GM12873 (cell line): ENCODE measurements around the gene RBMS3.

ENCODE experiments used
- TF ChIP-seq, protein P1 (sequence below): IDR thresholded peaks from 2 replicates; pipeline ENCODE4 v1.5.1; 2012; ENCODE audit warnings: low read depth, mild to moderate bottlenecking, moderate library complexity, low read length, control low read depth; ENCODE audit not compliant: insufficient read depth; ENCODE audit errors: missing control alignments

The RBMS3 gene

GRCh38 chr3:29277249-29277648, 3.6 kb upstream of the RBMS3 start:
- TF ChIP-seq, protein P1, sequence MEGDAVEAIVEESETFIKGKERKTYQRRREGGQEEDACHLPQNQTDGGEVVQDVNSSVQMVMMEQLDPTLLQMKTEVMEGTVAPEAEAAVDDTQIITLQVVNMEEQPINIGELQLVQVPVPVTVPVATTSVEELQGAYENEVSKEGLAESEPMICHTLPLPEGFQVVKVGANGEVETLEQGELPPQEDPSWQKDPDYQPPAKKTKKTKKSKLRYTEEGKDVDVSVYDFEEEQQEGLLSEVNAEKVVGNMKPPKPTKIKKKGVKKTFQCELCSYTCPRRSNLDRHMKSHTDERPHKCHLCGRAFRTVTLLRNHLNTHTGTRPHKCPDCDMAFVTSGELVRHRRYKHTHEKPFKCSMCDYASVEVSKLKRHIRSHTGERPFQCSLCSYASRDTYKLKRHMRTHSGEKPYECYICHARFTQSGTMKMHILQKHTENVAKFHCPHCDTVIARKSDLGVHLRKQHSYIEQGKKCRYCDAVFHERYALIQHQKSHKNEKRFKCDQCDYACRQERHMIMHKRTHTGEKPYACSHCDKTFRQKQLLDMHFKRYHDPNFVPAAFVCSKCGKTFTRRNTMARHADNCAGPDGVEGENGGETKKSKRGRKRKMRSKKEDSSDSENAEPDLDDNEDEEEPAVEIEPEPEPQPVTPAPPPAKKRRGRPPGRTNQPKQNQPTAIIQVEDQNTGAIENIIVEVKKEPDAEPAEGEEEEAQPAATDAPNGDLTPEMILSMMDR, result no peak

GRCh38 chr3:29279286-29279685, 1.6 kb upstream of the RBMS3 start:
- TF ChIP-seq, protein P1, result no peak

DNA sequence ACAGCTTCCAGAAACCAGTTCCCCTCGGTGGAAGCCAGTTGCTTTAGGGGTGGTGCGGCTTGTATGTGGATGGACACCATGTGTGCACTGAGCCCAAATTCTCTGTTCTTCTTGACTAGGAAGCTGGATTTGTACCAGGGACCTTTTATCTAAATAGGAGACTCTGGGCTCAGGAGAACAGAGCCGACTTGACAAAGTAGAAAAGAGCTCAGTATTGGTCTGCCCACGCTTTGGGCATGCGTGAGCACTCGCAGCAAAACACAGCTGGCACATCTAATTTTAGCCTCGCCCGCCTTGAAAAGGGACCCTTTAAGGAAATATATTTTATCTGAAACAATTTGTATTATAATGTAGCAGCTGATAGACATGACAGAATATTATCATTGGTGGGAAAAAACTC, 1.1 kb upstream of the RBMS3 start:
- TF ChIP-seq, protein P1, result no peak

DNA sequence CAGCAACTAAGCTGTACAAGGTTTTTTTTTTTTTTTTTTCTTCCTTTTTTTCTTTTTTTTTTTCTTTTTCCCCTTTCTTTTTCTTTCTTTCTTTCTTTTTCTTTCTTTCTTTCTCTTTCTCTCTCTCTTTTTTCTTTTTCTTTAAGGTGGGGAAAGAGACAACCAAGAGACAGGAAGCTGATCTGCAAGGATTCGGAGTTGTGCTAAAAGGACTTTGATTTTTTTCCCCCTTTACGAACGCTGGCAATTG, 148 bp downstream of the RBMS3 start:
- TF ChIP-seq, protein P1, result no peak

DNA sequence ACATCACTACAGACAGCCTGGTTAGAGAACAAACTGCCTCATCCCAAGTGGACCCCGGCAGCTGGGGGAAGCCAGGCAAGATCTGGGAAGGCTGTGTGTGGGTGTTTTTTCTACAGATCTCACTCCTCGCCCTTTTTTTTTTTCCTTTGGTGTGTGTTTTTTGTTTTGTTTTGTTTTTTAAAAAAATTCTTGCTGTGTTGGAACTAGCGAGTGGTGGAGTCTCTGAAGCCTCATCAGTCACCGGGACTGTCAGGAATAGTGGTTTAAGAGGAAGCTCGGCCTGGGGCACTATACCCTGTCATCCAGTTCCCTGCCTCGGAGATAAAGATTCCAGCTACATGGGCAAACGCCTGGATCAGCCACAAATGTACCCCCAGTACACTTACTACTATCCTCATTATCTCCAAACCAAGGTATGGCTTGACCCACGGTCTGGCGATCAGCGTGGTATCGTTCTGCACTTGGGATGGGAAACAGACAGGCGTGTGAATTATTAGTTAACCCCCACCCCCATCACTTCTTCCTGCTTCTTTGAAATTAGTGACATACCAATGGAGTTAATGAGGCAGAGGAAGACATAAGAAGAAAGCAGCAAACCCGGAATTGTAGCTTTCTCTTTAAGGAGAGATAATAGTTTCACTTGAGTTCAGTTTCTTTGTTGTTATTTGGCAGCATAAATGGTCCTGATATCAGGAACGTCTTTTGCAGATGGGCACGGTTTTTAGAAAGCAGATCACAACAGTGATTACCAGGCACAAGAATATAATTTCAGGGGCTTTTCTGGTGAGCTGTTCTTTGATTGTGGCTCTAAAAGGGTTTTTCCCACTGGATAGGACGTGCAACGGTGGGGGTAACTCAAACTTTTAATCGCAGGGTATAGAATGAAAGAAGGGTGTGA, 722 bp downstream of the RBMS3 start:
- TF ChIP-seq, protein P1, result no peak

DNA sequence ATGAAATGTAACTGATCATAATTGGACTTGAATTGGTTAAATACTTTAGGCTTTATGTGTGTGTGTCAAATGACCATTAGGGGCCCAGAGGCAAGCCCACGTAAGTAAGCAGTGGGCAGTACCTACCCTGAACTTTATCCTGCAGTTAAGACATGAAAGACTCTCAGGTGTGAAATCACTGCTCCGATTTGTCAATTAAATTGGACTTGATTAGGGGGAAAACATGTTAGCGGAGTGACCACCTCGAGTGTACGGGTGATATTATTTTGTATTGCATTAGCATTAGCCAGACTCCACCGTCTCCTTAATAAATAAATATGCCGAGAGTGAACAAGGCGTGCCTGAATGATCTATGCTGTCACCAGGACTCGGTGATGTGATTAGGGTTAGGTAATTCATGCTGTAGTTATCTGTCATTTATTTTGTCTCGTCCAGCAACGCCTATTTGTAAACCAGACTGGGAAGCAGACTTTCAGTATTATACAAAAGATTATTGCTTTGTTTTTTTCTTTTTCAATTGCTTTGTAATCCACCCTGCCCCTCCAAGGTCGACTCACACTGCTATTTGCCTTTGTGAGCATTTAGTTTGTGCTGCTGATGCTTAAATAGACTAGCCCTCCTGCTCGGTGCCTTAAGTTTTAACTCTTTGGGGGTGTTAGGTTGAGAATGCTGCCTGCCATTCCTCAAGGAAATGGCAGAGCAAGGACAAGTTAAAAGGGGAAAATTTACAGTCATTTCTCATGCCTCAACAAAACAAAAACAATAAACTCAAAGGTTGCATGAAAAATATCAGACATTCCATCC, 1.8 kb downstream of the RBMS3 start:
- TF ChIP-seq, protein P1, result no peak

DNA sequence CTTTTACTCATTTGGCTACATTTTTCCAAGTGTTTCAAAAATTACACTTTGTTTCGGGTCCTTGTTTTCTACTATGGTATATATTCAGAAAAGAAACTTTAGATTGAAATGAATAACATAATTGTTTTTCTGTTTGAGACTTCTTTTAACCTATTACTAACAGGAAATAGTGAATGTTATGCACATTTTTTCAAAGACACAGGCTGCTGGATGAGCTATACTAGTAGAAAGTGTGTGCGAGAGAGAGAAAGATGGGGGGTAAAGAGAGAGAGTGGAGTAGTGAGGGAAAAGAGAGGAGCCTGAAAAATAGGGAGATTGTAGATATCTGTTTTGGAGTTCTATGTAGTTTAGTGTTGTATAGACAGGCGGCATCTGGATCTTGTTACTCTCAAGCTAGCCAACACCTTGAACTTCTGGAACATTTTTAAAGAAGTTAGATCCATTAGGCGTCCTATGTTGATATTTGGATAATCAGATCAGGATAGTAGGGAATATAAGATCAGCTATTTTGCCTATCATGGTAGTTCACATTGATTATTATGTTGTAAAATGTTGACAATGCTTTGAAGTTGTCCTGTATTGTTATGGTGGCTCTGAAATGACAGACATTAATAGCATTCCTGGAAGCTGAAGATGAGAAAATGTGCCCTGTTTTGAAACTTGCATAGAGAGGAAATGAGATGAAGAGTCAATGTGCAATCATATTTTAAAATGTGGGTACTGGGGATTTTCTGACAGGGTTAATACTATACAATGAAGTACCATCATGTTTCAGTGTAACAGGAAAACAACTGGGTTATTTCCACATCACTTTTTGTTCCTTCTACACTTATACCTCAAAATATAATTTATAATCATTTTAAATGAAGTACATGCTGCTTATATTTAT, 2.6 kb downstream of the RBMS3 start:
- TF ChIP-seq, protein P1, result no peak
